ACHN (cell line): ENCODE measurements around the gene LSM14B.

Experiments
- DNase-seq: peaks from one replicate; pipeline ENCODE4 v3.0.0-alpha.2; 2015
- in situ Hi-C: cut with HindIII; loops from 2 replicates; pipeline ENCODE4 v1.10.0; 2017; ENCODE audit warnings: low sequenced_read_pairs, low pct_ligation_motif_present, low pct_unique_long_range_greater_than_20kb

The LSM14B gene

DNA sequence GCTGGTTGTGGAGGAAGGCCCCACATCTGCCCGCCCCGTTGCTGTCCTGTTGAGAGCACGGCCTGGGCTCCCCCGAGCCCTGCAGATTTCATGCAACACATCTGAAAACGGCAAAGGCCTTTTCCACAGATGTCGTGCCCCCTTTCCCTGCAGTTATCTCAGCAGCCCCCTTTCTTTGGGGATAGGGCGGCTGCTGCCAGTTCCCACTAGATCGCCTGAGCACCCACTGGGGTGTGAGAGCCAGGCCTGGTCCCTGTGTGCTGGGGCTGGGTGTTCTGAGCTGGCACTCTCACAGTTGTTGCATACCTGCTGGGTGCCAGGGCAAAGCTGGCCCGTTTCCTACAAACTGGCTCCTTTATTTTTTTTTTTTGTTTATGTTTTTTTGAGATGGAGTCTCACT lies 48.3 kb downstream of the LSM14B start:
- in situ Hi-C loops: no loop called here
- no peak for DNase-seq

DNA sequence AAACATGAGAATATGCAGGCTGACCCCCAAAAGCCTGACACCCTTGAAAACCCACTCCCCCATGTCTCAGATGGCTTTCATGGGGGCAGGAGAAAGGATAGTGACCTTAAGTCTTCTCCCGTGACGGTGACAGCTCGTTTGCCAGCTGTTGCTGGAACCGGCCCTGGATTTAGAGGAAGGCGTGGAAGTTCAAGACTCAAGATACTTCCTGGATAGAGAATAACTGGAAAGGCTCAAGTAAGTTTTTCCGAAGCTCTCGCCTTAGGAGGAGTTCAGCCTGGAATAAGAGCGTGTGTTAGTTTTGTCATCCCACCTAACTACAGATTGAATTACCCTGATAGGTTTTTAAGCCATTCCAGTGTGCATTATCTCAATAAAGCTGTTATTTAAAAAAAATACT lies 49.0 kb downstream of the LSM14B start:
- in situ Hi-C loops: no loop called here
- DNase-seq: no peak

DNA sequence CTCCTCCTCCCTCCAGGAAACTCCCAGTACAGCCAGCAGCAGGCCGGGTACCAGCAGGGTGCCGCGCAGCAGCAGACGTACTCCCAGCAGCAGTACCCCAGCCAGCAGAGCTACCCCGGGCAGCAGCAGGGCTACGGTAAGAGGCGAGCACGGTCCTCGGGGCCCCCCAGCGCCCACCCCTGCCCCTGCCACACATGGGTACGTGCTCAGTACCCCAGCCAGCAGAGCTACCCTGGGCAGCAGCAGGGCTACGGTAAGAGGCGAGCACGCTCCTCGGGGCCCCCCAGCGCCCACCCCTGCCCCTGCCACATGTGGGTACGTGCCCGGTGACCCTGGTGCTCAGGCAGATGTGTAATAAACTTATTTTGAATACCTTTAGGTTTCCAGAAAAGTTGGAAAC lies 50.4 kb downstream of the LSM14B start:
- DNase-seq: no peak
- in situ Hi-C loops: no loop called here

DNA sequence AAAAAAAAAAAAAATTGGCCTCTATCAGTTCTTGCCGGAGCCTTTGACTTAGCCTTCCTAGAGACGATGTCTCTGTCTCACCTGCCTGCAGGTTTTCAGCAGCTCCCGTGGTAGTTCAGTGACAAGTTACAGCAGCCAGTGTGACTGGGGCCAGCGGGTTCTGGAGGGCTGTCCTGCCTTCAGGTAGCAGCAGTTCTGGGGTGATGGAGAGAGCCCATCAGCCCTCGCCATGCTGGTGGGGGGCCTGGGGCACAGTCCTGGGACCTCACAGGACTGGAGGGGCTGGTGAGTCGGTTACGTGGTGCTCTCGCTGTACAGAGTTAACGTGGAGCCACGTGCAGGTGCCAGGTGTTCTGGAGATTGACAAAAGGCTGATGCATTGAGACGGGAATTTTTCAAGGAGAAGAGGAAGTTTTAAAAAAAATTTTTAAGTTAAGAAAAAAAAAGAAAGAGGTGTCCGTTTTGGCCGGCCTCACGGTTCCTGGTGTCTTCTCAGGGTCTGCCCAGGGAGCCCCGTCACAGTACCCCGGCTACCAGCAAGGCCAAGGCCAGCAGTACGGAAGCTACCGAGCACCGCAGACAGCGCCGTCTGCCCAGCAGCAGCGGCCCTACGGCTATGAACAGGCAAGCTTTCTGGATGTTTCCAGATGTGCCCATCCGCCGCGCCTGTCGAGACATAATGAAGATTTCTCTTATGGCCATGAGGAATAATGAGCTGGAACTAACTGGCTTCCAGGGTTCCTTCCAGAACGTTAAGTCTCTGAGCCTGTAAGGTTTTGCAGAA lies 51.9 kb downstream of the LSM14B start:
- DNase-seq: no peak
- in situ Hi-C loops: no loop called here

DNA sequence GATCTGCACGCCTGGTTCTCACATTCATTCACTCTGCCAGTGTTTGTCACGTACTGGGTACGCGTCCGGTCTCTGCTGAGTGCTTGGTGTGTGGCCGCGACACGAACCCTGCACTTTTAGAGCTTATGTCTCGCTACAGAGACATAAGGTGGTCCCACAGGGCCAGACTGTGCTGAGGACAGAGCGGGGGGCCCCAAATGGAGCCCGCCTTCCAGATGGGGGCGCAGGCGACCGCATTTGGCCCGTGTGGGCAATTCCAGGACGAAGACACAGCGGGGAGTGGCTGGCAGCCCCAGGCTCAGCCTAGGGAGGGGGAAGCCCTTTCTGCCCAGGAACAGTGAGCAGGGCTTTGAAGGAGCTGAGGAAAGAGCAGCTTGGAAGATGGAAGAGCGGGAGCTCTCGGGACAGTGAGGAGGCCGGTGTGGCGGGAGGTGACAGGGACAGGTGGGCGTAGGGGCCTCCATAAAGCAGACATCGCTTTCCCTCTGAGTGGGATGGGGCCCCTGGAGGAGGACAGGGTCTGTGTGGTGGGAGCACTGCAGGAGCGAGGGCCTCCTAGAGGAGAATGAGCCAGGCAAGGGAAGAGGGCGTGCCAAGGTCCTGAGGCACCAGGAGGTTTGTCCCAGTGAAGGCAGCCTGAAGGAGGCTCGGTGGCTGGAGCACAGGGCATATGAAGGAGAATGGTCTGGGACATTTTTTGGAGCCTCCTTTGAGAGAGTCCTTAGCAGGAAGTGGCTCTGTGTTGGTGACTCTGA lies 52.8 kb downstream of the LSM14B start:
- DNase-seq: no peak
- in situ Hi-C loops: no loop called here

DNA sequence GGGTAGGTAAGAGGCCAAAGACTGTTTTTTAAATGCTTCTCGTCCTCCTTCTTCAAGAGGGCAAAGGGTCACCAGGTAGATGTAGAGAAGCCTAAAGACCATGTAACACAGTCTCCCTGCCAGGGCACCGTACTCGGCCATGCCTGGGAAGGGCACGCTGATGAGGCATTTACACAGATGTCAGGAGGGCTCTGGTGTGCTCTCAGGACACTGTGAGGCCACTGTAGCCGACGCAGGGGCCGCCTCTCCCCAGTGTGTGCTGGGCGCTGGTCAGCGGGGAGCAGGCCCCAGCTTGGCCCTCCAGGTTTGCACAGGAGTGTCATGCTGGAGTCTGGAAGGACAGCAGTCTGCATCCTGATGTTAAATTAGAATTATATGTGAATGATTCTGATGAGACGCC lies 53.4 kb downstream of the LSM14B start:
- DNase-seq: no peak
- in situ Hi-C loops: no loop called here

DNA sequence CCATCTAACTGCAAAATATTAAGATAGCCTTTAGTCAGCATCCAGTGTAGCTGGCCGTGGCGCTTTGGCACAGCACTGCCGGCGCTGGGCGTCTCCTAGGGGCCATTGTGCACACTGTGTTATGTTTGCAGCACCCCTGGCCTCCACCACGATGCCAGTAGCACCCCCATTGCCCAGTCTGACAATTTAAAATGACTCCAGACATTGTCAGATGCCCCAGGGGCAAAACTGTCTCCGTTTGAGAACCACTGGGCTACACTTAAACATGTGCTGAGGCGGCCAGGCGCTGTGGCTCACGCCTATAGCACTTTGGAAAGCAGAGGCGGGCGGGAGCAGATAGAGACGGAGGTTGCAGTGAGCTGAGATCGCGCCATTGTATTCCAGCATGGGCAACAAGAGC lies 54.6 kb downstream of the LSM14B start:
- in situ Hi-C loops: no loop called here
- no peak for DNase-seq

DNA sequence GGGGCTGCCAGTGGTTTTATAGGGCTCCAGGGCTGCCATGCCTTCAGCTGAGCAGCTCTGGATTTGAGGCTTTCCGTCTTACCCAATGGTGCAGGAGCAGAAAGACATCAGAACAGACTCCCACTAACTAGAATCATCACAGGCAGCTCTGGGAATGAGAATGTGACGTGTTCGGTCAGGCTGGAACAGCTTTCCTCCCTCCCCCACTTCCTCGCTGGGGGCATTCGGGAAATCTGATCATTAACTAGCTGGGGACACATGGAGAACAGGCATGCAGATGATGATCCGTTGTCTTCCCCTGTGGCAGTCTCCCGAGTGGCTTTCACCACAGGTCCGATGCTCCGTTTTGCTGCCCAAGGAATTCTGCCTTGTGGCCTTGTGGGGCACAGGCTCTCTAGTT lies 55.0 kb downstream of the LSM14B start:
- in situ Hi-C loops: no loop called here
- DNase-seq: no peak

DNA sequence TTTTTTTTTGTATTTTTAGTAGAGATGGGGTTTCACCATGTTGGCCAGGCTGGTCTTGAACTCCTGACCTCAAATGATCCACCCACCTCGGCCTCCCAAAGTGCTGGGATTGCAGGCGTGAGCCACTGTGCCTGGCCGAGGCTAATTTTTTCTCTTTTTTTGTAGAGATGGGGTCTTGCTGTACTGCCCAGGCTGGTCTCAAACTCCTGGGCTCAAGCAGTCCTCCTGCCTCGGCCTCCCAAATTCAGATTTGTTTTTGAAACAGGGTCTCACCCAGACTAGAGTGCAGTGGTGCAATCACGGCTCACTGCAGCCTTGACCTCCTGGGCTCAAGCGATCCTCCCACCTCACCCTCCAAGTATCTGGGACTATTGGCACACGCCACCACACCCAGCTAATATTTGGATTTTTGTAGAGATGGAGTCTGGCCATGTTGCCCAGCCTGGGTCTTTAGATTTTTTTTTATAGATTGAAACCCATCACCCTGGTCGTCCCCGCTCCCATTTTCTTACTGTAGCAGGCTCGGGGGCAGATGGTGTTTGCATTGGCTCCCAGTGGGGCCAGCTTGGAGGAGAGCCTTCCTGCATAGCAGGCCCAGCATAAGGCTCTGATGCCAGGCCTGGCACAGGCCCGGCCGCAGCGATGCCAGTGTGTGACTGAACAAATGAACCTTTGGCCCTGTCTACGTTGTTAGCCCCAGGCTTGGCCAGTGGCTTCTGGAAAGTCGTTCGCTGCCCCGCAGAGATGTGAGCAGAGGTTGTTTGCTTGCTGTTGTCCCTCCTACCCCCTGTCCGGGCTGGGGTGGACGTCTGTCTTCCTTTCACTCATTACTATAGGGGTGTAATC lies 56.3 kb downstream of the LSM14B start:
- in situ Hi-C loops: no loop called here
- no peak for DNase-seq

DNA sequence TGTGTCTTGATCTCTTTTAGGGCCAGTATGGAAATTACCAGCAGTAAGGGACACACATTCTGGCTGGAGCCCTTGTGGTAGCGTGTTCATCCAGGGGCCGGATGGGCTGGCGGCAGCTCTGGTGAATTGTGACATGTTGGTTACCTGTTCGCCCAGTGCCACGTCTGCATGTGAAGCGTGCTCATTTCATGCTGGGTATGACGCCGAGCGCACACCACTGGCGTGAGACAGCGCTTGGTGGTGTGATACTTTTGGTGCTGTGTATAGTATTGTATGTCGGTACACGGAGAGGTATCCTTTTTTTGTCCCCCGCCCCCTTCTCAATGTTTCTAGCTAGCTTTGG lies 56.9 kb downstream of the LSM14B start:
- in situ Hi-C loops: no loop called here
- no peak for DNase-seq

DNA sequence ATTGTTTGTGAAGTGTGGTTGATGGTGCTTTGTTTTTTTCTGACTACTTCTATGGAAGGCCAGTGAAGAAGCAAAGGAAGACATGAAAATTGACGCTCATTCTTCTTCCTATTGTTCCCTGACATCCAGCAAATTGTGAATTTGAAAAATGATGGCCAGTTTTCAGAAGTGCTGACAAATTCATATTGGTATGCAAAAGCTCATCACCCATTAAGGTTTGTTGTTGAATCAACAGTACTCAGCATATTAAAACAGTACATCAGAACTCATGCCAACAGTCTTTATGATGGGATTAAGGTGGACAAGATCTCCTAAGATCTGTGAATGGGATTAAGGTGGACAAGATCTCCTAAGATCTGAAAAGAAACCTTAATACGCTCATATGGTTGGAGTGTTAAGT lies 59.5 kb downstream of the LSM14B start:
- no peak for DNase-seq
- in situ Hi-C loops: no loop called here

DNA sequence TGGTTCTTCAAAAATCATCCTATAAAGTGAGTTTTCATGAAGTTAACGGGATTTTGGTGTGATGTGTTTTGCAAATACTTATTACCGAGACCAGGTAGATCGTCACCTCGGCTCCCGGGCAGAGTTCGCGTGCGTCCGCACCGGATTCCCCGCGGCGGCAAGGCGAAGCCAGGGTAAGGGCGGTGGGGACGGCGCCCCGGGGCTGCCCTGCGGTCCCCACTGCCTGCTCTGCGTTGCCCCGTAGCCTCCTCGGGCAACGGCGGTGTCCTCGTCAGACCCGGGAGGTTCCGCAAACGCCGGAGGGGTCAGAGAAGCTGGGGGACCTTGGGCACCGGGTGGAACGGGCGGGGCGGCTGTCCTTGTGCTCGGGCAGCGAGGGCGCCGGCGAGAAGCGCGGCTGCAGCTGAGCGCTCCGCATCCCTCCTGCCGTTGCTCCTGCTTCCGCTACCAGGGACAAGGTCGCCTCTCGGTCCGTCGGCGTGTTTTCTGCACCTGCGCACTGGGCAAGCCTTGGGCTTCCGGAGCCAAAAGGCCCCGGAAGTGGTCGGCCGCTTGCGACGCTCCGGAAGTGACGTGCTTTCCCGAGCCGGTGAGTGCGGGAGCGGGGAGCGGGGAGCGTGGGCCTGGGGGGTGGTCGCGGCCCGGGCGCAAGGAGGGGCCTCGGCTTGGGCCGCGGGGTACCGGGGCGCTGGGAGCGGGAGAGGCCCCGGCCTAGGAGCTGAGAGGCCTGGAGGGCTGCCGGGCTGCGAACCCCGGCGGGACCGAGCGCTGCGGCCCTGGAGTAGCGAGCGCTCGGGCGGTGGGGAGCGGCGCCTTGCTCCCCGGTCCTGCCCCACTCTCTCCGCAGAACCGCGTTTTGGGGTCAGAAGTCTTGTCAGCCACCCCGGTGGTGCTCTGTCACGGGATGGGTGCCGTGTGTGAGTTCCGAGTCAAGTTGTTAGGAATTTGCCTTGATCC lies 60.5 kb downstream of the LSM14B start, which contains the start of gene MTG2:
TSS of gene MTG2 (plus strand) at position 560 of the 957 bp plus-strand sequence. CDS start 10,393 bp downstream, outside the sequence.
- in situ Hi-C loops: no loop called here
- peak; percentile 94 for DNase-seq

DNA sequence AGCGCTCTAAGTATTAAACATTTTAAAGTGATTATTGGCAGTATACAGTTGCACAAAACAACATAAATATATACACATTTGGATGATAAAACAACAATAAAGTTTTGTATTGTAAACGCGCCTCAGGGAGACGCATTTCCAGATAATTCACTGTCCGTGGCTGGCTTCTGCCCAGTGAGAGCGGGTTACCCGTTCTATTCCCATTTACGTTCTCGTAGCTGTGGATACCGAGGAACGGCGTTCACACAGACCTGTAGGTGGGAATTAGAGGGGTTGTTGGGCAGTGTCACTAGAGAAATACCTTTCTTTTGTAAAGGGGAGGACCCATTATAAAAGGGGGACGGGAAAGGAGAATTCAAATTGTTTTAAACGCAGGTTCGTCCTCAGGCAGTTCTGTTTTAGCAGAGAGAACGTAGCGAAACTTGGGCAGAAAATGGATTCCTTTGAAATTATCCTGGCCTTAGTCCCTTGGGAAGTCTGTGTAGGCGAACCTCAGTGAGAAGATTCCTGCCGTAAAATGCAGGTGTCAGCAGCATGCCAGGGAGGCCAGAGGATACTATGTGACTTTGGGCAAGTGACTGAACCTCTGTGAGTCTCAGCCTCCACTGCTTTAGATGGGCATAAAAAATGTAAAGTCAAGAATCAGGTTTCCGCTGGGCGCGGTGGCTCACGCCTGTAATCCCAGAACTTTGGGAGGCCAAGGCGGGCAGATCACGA lies 61.3 kb downstream of the LSM14B start:
- in situ Hi-C loops: no loop called here
- DNase-seq: peak; percentile 3
